SK-N-SH (cell line): ENCODE results near the gene PLEKHA8.
A peak's percentile ranks its signal among the peaks of the same experiment; 100 is the strongest.

Experiments used
- EP300 ChIP-seq, 2 experiments: IDR thresholded peaks; 2 replicates each; pipeline versions ENCODE4 v1.4.0 to v1.6.1; 2012; ENCODE audit warnings: borderline replicate concordance in 1 of 2, low read depth in 1 of 2, low read length in 1 of 2
- EZH2phosphoT487 ChIP-seq: fragments of 200-600 bp; sonication (generic); IDR thresholded peaks from 2 replicates; pipeline ENCODE4 v1.6.1; 2017; ENCODE audit warnings: low read depth, mixed run types, mild to moderate bottlenecking, antibody characterized with exemption, moderate library complexity, borderline replicate concordance
- POLR2AphosphoS5 ChIP-seq: IDR thresholded peaks from 2 replicates; pipeline ENCODE4 v1.6.1; 2012; ENCODE audit warnings: low read depth, low read length
- TAF1 ChIP-seq: IDR thresholded peaks from 2 replicates; pipeline ENCODE4 v1.6.1; 2012; ENCODE audit warnings: low read depth, mild to moderate bottlenecking, low read length, moderate library complexity, borderline replicate concordance
- TCF12 ChIP-seq: IDR thresholded peaks from 2 replicates; pipeline ENCODE4 v1.4.0; 2012
- YY1 ChIP-seq: IDR thresholded peaks from 2 replicates; pipeline ENCODE4 v1.4.0; 2012; ENCODE audit warnings: low read depth, mild to moderate bottlenecking
- TF ChIP-seq, protein P1 (sequence below): fragments of 200-600 bp; sonication (generic); IDR thresholded peaks from 2 replicates; pipeline ENCODE4 v1.6.1; 2017; ENCODE audit warnings: antibody characterized with exemption, mild to moderate bottlenecking, moderate library complexity

DNA sequence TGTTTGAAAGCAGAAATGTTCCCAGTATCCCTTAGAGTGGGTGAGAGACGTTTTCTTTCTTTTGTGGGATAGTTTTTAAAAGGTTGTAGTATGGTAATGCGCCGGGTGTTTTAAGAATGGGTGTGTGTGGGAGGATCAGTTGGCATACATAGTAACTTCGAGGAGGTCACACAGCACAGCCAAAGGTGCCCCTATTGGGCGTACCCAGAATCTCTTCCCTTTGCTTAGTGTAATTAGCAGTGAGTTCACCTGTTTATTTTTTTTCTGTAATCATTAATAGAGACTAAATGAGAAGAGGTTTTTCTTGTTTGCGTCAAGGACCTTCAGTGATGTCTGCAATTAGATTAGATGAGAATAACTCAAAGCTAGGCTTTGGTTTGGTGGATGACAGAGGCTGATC is 1.5 kb downstream of the PLEKHA8 start:
- no peak for TF ChIP-seq EZH2phosphoT487
- TF ChIP-seq, protein P1, sequence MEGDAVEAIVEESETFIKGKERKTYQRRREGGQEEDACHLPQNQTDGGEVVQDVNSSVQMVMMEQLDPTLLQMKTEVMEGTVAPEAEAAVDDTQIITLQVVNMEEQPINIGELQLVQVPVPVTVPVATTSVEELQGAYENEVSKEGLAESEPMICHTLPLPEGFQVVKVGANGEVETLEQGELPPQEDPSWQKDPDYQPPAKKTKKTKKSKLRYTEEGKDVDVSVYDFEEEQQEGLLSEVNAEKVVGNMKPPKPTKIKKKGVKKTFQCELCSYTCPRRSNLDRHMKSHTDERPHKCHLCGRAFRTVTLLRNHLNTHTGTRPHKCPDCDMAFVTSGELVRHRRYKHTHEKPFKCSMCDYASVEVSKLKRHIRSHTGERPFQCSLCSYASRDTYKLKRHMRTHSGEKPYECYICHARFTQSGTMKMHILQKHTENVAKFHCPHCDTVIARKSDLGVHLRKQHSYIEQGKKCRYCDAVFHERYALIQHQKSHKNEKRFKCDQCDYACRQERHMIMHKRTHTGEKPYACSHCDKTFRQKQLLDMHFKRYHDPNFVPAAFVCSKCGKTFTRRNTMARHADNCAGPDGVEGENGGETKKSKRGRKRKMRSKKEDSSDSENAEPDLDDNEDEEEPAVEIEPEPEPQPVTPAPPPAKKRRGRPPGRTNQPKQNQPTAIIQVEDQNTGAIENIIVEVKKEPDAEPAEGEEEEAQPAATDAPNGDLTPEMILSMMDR: peak; percentile 32; the same call in 1 of the 2 replicates
- no peak for TF ChIP-seq YY1
- no peak for TF ChIP-seq POLR2AphosphoS5
- no peak for TF ChIP-seq EP300 (IDR thresholded peaks at IDR 0.05; ENCODE audit: borderline replicate concordance in 1 of 2, low read depth in 1 of 2, low read length in 1 of 2)
- no peak for TF ChIP-seq TAF1
- no peak for TF ChIP-seq TCF12
